ENCODE data around the gene CCDC69. TPM values are rescaled to one million over a fixed set of nuclear protein-coding genes. Genes with fewer than 3 reads are reported as not detected.
A peak's percentile ranks its signal among the peaks of the same experiment; 100 is the strongest.

The CCDC69 gene
- total RNA-seq, 1 donor from 2014 or later = 29.8 TPM

DNA sequence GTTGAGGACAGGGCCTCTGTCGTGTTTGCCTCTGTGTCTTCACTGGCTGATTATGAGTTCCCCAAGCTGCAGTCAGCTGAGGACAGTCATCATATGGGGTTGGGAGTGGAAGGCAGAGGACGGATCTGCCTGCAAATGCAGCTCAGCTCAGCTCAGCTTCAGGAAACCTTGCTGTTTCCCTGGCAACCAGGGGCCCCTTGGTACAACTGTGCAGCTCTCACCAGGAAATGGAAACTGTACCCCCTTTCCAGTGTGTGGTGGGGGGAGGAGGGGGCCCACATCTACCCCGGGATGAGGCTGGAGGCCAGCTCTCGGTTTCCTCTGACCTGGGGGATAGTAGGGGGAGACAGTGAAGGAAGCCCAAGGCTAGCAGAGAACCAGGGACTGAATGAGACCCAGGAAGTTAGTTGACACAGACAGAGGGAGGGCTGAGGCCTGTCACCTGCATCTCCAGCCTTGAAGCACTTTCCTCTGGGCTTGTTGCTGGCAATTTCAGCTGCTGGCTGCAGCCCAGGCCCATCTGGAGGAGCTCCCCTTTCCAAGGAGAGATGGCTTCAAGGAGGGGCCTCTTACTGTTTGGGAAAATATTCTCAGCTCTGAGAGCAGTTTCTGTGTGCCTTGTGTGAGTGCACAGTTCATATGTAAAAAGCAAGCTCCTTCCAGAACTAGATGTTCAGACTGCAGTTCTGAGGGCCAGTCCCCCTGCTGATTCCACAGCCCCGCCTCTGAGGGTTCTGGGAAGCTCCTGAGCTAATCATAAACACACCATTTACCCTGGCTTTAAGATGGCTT lies 73.2 kb downstream of the CCDC69 start:
- H3K36me3 Mint-ChIP-seq (ENCODE audit: low read depth) = peaks cover 76% of the 10 kb centered on the region
- peak overlapping the region; percentile 86 for H3K27ac Mint-ChIP-seq
- DNase-seq (ENCODE audit: low spot score) = peak; percentile 69

DNA sequence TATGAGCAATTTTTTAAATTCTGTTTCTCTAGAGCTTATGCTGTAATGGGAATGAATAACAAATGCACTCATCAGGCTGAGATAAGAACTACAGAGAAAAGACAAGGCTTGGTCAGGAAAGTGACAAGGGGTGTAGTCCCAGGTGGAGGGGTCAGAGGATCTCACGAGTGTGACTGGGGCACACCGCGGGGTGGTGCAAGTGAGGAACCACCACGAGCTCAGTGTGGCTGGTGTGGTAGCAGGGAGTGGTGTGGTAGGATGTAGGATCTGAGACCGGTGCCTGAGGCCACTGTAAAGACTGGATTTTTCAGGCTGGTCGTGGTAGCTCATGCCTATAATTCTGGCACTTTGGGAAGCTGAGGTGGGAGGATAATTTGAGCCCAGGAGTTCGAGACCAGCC lies 75.3 kb downstream of the CCDC69 start:
- Mint-ChIP-seq H3K27ac (peak overlapping the region; percentile 72), H3K36me3 (ENCODE audit: low read depth) (peaks cover 78% of the 10 kb centered on the region), H3K4me3 (ENCODE audit: low read depth) (peak overlapping the region; percentile 17), H3K4me1 (ENCODE audit: low read depth) (peaks cover 79% of the 10 kb centered on the region), H3K27me3 (ENCODE audit: low read depth) (no peaks in the 10 kb centered on the region), H3K9me3 (no peaks in the 10 kb centered on the region)
- DNase-seq (ENCODE audit: low spot score) = no peak
- intact Hi-C loops (cut with micrococcal nuclease) = no loop called here

More for the DNA sequence above, 73.2 kb downstream of the CCDC69 start:
- no peaks in the 10 kb centered on the region for H3K9me3 Mint-ChIP-seq
- intact Hi-C loops (cut with micrococcal nuclease) = loop anchor here (1.0 to 10.0 kb wide), 6 partner anchors 9 to 696 kb away; partner anchors contain the start of gene ATOX1
- peaks cover 78% of the 10 kb centered on the region for H3K4me1 Mint-ChIP-seq (ENCODE audit: low read depth)
- H3K4me3 Mint-ChIP-seq (ENCODE audit: low read depth) = peak overlapping the region; percentile 59
- no peaks in the 10 kb centered on the region for H3K27me3 Mint-ChIP-seq (ENCODE audit: low read depth)

DNA sequence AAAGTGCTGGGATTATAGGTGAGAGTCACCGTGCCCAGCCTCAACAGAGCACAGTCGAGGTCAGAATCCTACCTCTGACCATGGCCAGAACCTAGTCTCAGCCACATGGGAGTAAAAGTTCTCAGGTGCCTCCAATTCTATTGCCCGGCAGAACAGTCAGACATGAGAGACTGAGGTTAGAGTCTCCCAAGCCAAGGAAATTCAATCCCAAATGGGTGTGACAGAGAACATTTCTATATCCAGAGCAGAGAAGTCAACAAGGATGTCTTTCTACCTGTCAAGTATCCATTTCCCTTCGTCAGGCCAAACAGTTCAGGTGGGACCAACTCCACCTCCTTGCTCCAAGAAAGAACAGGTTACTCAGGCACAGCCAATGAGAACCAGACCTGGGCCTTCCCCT lies 76.9 kb downstream of the CCDC69 start:
- Mint-ChIP-seq H3K9me3 (no peaks in the 10 kb centered on the region), H3K4me1 (ENCODE audit: low read depth) (peaks cover 80% of the 10 kb centered on the region), H3K4me3 (ENCODE audit: low read depth) (no peak overlapping the region), H3K27me3 (ENCODE audit: low read depth) (no peaks in the 10 kb centered on the region), H3K36me3 (ENCODE audit: low read depth) (peaks cover 78% of the 10 kb centered on the region), H3K27ac (peak overlapping the region; percentile 6)
- DNase-seq (ENCODE audit: low spot score) = no peak
- intact Hi-C loops (cut with micrococcal nuclease) = no loop called here

DNA sequence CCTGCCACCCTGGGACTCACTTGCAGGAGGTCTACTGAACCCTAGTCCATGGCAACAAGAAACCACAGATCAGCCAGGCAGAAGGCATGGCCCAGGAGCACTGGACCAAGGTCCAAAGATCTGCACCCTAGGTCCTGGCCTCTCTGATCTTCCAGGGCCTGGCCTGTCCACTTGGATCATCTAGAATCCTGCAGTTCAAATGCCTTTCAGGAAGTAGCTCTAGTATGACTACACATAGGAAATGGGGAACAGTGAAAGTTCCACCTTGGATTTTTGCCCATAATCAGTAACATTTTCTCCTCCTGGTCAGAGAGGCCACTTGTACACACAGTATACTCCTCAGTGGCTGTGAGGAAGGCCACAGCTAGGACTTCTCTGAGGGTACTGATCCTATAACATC lies 77.8 kb downstream of the CCDC69 start:
- H3K27ac Mint-ChIP-seq = peak overlapping the region; percentile 23
- no peak for DNase-seq (ENCODE audit: low spot score)
- H3K9me3 Mint-ChIP-seq = no peaks in the 10 kb centered on the region
- no peak overlapping the region for H3K4me3 Mint-ChIP-seq (ENCODE audit: low read depth)
- H3K36me3 Mint-ChIP-seq (ENCODE audit: low read depth) = peaks cover 82% of the 10 kb centered on the region
- H3K27me3 Mint-ChIP-seq (ENCODE audit: low read depth) = no peaks in the 10 kb centered on the region
- H3K4me1 Mint-ChIP-seq (ENCODE audit: low read depth) = peaks cover 80% of the 10 kb centered on the region
- intact Hi-C loops (cut with micrococcal nuclease) = no loop called here

DNA sequence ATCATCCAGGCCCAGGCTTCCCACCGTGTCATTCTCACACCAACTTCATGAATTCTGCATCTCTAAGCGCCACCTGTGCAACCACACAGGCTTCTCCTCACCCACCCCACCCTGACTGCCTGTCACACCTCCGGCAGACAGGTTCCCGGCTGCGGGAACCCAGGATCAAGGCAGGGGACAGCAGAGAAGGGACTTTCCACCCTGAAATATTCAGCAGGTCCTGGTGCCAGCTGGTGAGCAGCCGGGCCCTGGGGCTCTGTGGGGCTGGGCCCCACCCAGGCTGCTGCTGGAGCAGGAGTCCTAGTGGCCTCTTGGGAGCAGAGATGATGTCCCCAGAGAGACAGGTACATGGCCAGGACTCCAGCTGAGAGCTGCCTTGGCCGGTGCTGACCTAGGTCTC lies 79.0 kb downstream of the CCDC69 start:
- Mint-ChIP-seq H3K4me1 (ENCODE audit: low read depth) (peaks cover 78% of the 10 kb centered on the region), H3K4me3 (ENCODE audit: low read depth) (no peak overlapping the region), H3K27ac (no peak overlapping the region), H3K36me3 (ENCODE audit: low read depth) (peaks cover 81% of the 10 kb centered on the region), H3K9me3 (no peaks in the 10 kb centered on the region), H3K27me3 (ENCODE audit: low read depth) (no peaks in the 10 kb centered on the region)
- no peak for DNase-seq (ENCODE audit: low spot score)
- intact Hi-C loops (cut with micrococcal nuclease) = no loop called here

- peaks cover 83% of the 10 kb centered on the region for H3K36me3 Mint-ChIP-seq (ENCODE audit: low read depth)
- no peak overlapping the region for H3K27ac Mint-ChIP-seq
Measured at GRCh38 chr5:151144275-151144674, 79.6 kb downstream of the CCDC69 start.

DNA sequence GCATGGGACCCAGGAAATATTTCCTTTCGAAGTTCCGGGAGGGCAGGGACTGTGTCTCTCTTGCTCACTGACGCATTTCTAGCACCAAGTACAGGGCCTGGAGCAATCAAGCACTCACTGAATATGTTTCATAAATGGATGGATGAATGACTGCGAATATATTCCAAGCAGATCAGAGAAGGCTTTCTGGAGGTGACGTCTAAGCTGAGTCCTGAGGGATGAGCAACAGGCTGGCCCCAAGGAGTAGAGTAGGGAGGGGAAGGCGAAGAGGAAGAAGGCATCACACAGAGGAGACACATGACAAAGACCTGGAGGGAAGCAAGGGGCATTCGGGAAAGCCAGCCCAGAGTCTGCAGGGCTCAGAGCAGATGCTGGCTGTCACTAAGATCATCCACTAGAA lies 80.2 kb downstream of the CCDC69 start:
- intact Hi-C loops (cut with micrococcal nuclease) = loop anchor here (2.0 kb wide), 1 partner anchor 19 kb away; no protein-coding TSS in a partner anchor
- H3K9me3 Mint-ChIP-seq = no peaks in the 10 kb centered on the region
- H3K4me3 Mint-ChIP-seq (ENCODE audit: low read depth) = no peak overlapping the region
- DNase-seq (ENCODE audit: low spot score) = no peak
- H3K27me3 Mint-ChIP-seq (ENCODE audit: low read depth) = no peaks in the 10 kb centered on the region
- H3K27ac Mint-ChIP-seq = peak overlapping the region; percentile 36
- H3K36me3 Mint-ChIP-seq (ENCODE audit: low read depth) = peaks cover 85% of the 10 kb centered on the region
- H3K4me1 Mint-ChIP-seq (ENCODE audit: low read depth) = peaks cover 81% of the 10 kb centered on the region

More at GRCh38 chr5:151144275-151144674, 79.6 kb downstream of the CCDC69 start:
- Mint-ChIP-seq H3K4me1 (ENCODE audit: low read depth) (peaks cover 79% of the 10 kb centered on the region), H3K4me3 (ENCODE audit: low read depth) (no peak overlapping the region), H3K9me3 (no peaks in the 10 kb centered on the region), H3K27me3 (ENCODE audit: low read depth) (no peaks in the 10 kb centered on the region)
- DNase-seq (ENCODE audit: low spot score) = no peak
- intact Hi-C loops (cut with micrococcal nuclease) = no loop called here

DNA sequence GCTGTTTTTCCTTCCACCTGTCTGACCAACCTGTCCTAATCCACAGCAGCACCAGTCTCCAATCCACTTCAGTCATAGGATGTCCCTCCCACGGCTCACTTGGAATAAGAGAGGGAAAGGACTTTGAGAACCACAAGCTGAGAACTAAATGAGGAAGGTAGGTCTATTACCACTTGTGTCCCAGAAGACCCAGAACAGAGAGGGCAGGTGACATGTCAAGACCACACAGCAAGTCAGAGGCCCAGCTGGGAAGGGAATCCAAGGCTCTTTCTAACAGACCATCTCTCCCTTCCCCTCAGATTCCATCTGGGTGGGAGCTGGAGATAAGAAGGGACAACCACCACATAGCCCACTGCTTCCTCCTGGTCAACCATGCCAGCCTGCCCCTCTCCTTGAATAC lies 81.0 kb downstream of the CCDC69 start:
- H3K4me1 Mint-ChIP-seq (ENCODE audit: low read depth) = peaks cover 81% of the 10 kb centered on the region
- peaks cover 85% of the 10 kb centered on the region for H3K36me3 Mint-ChIP-seq (ENCODE audit: low read depth)
- no peak overlapping the region for H3K27ac Mint-ChIP-seq
- no peak overlapping the region for H3K4me3 Mint-ChIP-seq (ENCODE audit: low read depth)
- H3K27me3 Mint-ChIP-seq (ENCODE audit: low read depth) = no peaks in the 10 kb centered on the region
- intact Hi-C loops (cut with micrococcal nuclease) = loop anchor here (2.0 kb wide), 1 partner anchor 18 kb away; no protein-coding TSS in a partner anchor
- no peaks in the 10 kb centered on the region for H3K9me3 Mint-ChIP-seq
- no peak for DNase-seq (ENCODE audit: low spot score)

DNA sequence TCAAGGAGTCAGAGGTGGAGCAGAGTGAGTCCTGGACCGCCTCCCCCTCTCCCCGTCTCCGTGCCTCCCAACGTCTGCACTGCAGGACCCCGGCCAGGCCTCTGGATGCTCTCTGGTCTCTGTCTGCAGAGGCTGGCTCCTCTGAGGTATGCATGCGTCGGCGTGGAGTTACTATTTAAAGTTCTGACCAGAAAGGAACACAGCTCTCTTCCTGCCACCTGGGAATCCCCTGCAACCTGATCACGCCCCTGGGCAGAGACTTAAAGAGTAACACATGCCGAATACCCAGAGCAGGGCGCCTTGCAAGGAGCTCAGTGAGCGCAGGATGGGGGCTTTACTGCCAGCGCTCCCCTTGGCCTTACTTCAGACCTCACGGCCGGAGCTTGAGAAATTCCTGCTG lies 82.4 kb downstream of the CCDC69 start:
- peak overlapping the region; percentile 66 for H3K4me3 Mint-ChIP-seq (ENCODE audit: low read depth)
- intact Hi-C loops (cut with micrococcal nuclease) = loop anchor here (1.0 kb wide), 2 partner anchors 9 to 13 kb away; no protein-coding TSS in a partner anchor
- no peaks in the 10 kb centered on the region for H3K9me3 Mint-ChIP-seq
- no peak for DNase-seq (ENCODE audit: low spot score)
- H3K27me3 Mint-ChIP-seq (ENCODE audit: low read depth) = no peaks in the 10 kb centered on the region
- peaks cover 85% of the 10 kb centered on the region for H3K36me3 Mint-ChIP-seq (ENCODE audit: low read depth)
- peak overlapping the region; percentile 68 for H3K27ac Mint-ChIP-seq
- H3K4me1 Mint-ChIP-seq (ENCODE audit: low read depth) = peaks cover 78% of the 10 kb centered on the region

- no peak for DNase-seq (ENCODE audit: low spot score)
- Mint-ChIP-seq H3K9me3 (no peaks in the 10 kb centered on the region), H3K27me3 (ENCODE audit: low read depth) (no peaks in the 10 kb centered on the region), H3K27ac (no peak overlapping the region), H3K4me1 (ENCODE audit: low read depth) (peaks cover 75% of the 10 kb centered on the region), H3K4me3 (ENCODE audit: low read depth) (peak overlapping the region; percentile 66), H3K36me3 (ENCODE audit: low read depth) (peaks cover 85% of the 10 kb centered on the region)
- intact Hi-C loops (cut with micrococcal nuclease) = loop anchor here (1.0 kb wide), 2 partner anchors 9 to 13 kb away; no protein-coding TSS in a partner anchor
Measured at GRCh38 chr5:151140686-151141459, 83.0 kb downstream of the CCDC69 start.

- Mint-ChIP-seq H3K27me3 (ENCODE audit: low read depth) (no peaks in the 10 kb centered on the region), H3K9me3 (no peaks in the 10 kb centered on the region), H3K27ac (peak overlapping the region; percentile 8), H3K36me3 (ENCODE audit: low read depth) (peaks cover 86% of the 10 kb centered on the region), H3K4me3 (ENCODE audit: low read depth) (no peak overlapping the region), H3K4me1 (ENCODE audit: low read depth) (peaks cover 66% of the 10 kb centered on the region)
- intact Hi-C loops (cut with micrococcal nuclease) = no loop called here
- DNase-seq (ENCODE audit: low spot score) = no peak
Measured at GRCh38 chr5:151139646-151140045, 84.2 kb downstream of the CCDC69 start.

- H3K27me3 Mint-ChIP-seq (ENCODE audit: low read depth) = no peaks in the 10 kb centered on the region
- H3K9me3 Mint-ChIP-seq = no peaks in the 10 kb centered on the region
- intact Hi-C loops (cut with micrococcal nuclease) = no loop called here
- DNase-seq (ENCODE audit: low spot score) = no peak
- peak overlapping the region; percentile 33 for H3K27ac Mint-ChIP-seq
- H3K4me1 Mint-ChIP-seq (ENCODE audit: low read depth) = peaks cover 60% of the 10 kb centered on the region
- peaks cover 86% of the 10 kb centered on the region for H3K36me3 Mint-ChIP-seq (ENCODE audit: low read depth)
- H3K4me3 Mint-ChIP-seq (ENCODE audit: low read depth) = no peak overlapping the region
Measured at GRCh38 chr5:151139015-151139414, 84.9 kb downstream of the CCDC69 start.

GRCh38 chr5:151138114-151138513 lies 85.8 kb downstream of the CCDC69 start:
- Mint-ChIP-seq H3K9me3 (no peaks in the 10 kb centered on the region), H3K27ac (peak overlapping the region; percentile 18), H3K4me1 (ENCODE audit: low read depth) (peaks cover 51% of the 10 kb centered on the region), H3K36me3 (ENCODE audit: low read depth) (peaks cover 87% of the 10 kb centered on the region), H3K4me3 (ENCODE audit: low read depth) (no peak overlapping the region), H3K27me3 (ENCODE audit: low read depth) (no peaks in the 10 kb centered on the region)
- intact Hi-C loops (cut with micrococcal nuclease) = no loop called here
- DNase-seq (ENCODE audit: low spot score) = no peak

Data from activated T-helper 2 cell treated with anti-CD3 and anti-CD28 coated beads, Interferon-gamma antibody, Interleukin-2, Interleukin-4, amounts not matched to agents 10 μg/mL and 5 μg/mL and 100 μg/mL, durations not matched to agents 14 hours and 24 hours and 36 hours (primary cell).